GM23338 (cell line): ENCODE data around the gene PXT1. TPM values are rescaled to one million over a fixed set of nuclear protein-coding genes. Genes with fewer than 3 reads are reported as not detected.

ENCODE experiments used
- ATAC-seq: fragments of 200-7000 bp; cut with Tn5 transposase; 3 replicates; pipeline ENCODE4 v1.9.1; 2020
- DNase-seq: peaks from one replicate; pipeline ENCODE4 v3.0.0-alpha.2; 2015; ENCODE audit warnings: low spot score
- H2AFZ ChIP-seq: fragments of 200-600 bp; sonication (generic); 2 replicates; pipeline ENCODE4 v1.8.0; 2016; ENCODE audit warnings: antibody characterized with exemption, mild to moderate bottlenecking, moderate library complexity
- H3F3A ChIP-seq: fragments of 200-600 bp; sonication (generic); replicated peaks from 2 replicates; pipeline ENCODE4 v1.8.0; 2017; ENCODE audit warnings: antibody characterized with exemption, mixed run types, low read depth
- H3K27ac ChIP-seq: fragments of 200-600 bp; sonication (generic); 2 replicates; pipeline ENCODE4 v1.6.1; 2016; ENCODE audit warnings: low read depth
- H3K27me3 ChIP-seq: fragments of 200-600 bp; sonication (generic); 2 replicates; pipeline ENCODE4 v1.8.0; 2016; ENCODE audit warnings: mild to moderate bottlenecking, mixed run types, moderate library complexity; ENCODE audit not compliant: insufficient read depth
- H3K36me3 ChIP-seq: fragments of 200-600 bp; sonication (generic); 2 replicates; pipeline ENCODE4 v1.8.0; 2016; ENCODE audit warnings: mild to moderate bottlenecking; ENCODE audit not compliant: insufficient read depth
- H3K4me1 ChIP-seq: fragments of 200-600 bp; sonication (generic); 2 replicates; pipeline ENCODE4 v1.8.0; 2016; ENCODE audit warnings: mild to moderate bottlenecking, moderate library complexity; ENCODE audit not compliant: insufficient read depth
- H3K4me2 ChIP-seq: fragments of 200-600 bp; sonication (generic); 2 replicates; pipeline ENCODE4 v1.7.1; 2017; ENCODE audit warnings: mixed run types
- H3K4me3 ChIP-seq: fragments of 200-600 bp; sonication (generic); 2 replicates; pipeline ENCODE4 v1.6.1; 2016; ENCODE audit warnings: mixed run types
- H3K79me2 ChIP-seq: fragments of 200-600 bp; sonication (generic); replicated peaks from 2 replicates; pipeline ENCODE4 v1.8.0; 2017; ENCODE audit warnings: mild to moderate bottlenecking; ENCODE audit not compliant: insufficient read depth
- H3K9me2 ChIP-seq: fragments of 200-600 bp; sonication (generic); 2 replicates; pipeline ENCODE4 v1.8.0; 2017; ENCODE audit not compliant: insufficient read depth
- H4K20me1 ChIP-seq: fragments of 200-600 bp; sonication (generic); replicated peaks from 2 replicates; pipeline ENCODE4 v1.8.0; 2017; ENCODE audit warnings: mild to moderate bottlenecking; ENCODE audit not compliant: insufficient read depth
- H3K27ac Mint-ChIP-seq: 2 replicates; pipeline ENCODE4 v1.8.0; 2020; ENCODE audit warnings: inconsistent platforms, mild to moderate bottlenecking, moderate library complexity, mixed read lengths
- H3K27me3 Mint-ChIP-seq: 3 replicates; pipeline ENCODE4 v1.8.0; 2022; ENCODE audit warnings: low read depth, mild to moderate bottlenecking, moderate library complexity, mixed read lengths, inconsistent platforms; ENCODE audit not compliant: insufficient read depth, poor library complexity
- H3K36me3 Mint-ChIP-seq: 3 replicates; pipeline ENCODE4 v1.8.0; 2021; ENCODE audit warnings: low read depth, mild to moderate bottlenecking, inconsistent platforms, moderate library complexity, mixed read lengths
- H3K4me1 Mint-ChIP-seq: 3 replicates; pipeline ENCODE4 v1.8.0; 2020; ENCODE audit warnings: mild to moderate bottlenecking, inconsistent platforms, mixed read lengths
- H3K4me3 Mint-ChIP-seq: 3 replicates; pipeline ENCODE4 v1.8.0; 2021; ENCODE audit warnings: moderate library complexity, mild to moderate bottlenecking, inconsistent platforms, mixed read lengths
- H3K9me3 Mint-ChIP-seq: 3 replicates; pipeline ENCODE4 v1.8.0; 2020; ENCODE audit warnings: moderate library complexity, mild to moderate bottlenecking, inconsistent platforms, mixed read lengths
- CREB1 ChIP-seq: fragments of 250-450 bp; sonication (Bioruptor Pico); IDR thresholded peaks from 2 replicates; pipeline ENCODE4 v1.5.0; 2020; ENCODE audit warnings: low read depth, mild to moderate bottlenecking, moderate library complexity
- ETS1 ChIP-seq: IDR thresholded peaks from 2 replicates; pipeline ENCODE4 v1.6.1; 2016; ENCODE audit warnings: antibody characterized with exemption
- EZH2 ChIP-seq: fragments of 200-600 bp; sonication (generic); IDR thresholded peaks from one replicate; pipeline ENCODE4 v1.8.0; 2017; ENCODE audit warnings: antibody characterized with exemption, mild to moderate bottlenecking, low read depth; ENCODE audit not compliant: unreplicated experiment
- EZH2phosphoT487 ChIP-seq: fragments of 200-600 bp; sonication (generic); IDR thresholded peaks from one replicate; pipeline ENCODE4 v1.8.1; 2018; ENCODE audit warnings: antibody characterized with exemption; ENCODE audit not compliant: unreplicated experiment
- JUNB ChIP-seq: IDR thresholded peaks from one replicate; pipeline ENCODE4 v1.6.1; 2016; ENCODE audit warnings: antibody characterized with exemption; ENCODE audit not compliant: unreplicated experiment
- NANOG ChIP-seq: IDR thresholded peaks from 2 replicates; pipeline ENCODE4 v1.6.1; 2016; ENCODE audit warnings: antibody characterized with exemption, borderline replicate concordance
- POLR2AphosphoS5 ChIP-seq: IDR thresholded peaks from 2 replicates; pipeline ENCODE4 v1.6.1; 2016; ENCODE audit warnings: antibody characterized with exemption, low read depth
- STAT1 ChIP-seq: IDR thresholded peaks from one replicate; pipeline ENCODE4 v1.6.1; 2016; ENCODE audit warnings: antibody characterized with exemption; ENCODE audit not compliant: unreplicated experiment
- ZNF114 ChIP-seq: fragments of 250-450 bp; sonication (Bioruptor Pico); IDR thresholded peaks from 2 replicates; pipeline ENCODE4 v1.5.0; 2020; ENCODE audit warnings: mild to moderate bottlenecking, moderate library complexity
- ZNF331 ChIP-seq: fragments of 250-450 bp; sonication (Bioruptor Pico); IDR thresholded peaks from 2 replicates; pipeline ENCODE4 v1.5.0; 2020; ENCODE audit warnings: low read depth, mild to moderate bottlenecking, moderate library complexity
- ZNF462 ChIP-seq: fragments of 250-450 bp; sonication (Bioruptor Pico); IDR thresholded peaks from 2 replicates; pipeline ENCODE4 v1.5.0; 2020; ENCODE audit warnings: mild to moderate bottlenecking, moderate library complexity
- polyA plus RNA-seq: library from polyadenylated mRNA; unstranded; fragments of >200 nt; fragmentation: Nextera tagmentation; extraction: Ambion mirVana; gene quantifications from 2 replicates; pipeline ENCODE4 v1.2.1, GENCODE V29; 2016
- total RNA-seq: library from RNA; depleted of rRNA; stranded (reverse); fragments of >200 nt; shearing (Covaris generic); gene quantifications from 2 replicates; pipeline ENCODE4 v1.2.3, GENCODE V29; 2014

Gene PXT1
- total and polyA plus RNA-seq, 2 experiments from 2014 or later = 0.14 TPM; not detected in 1

- no peaks in the 10 kb centered on the region for H3K79me2 ChIP-seq
- no peaks in the 10 kb centered on the region for H3K36me3 ChIP-seq
- no peak overlapping the region for H3K27ac ChIP-seq
- no peaks in the 10 kb centered on the region for H3K9me2 ChIP-seq
- TF ChIP-seq POLR2AphosphoS5 = no peak
- DNase-seq (peak; percentile 76), ATAC-seq (peak; percentile 71)
- Mint-ChIP-seq H3K27me3 (peaks cover 10% of the 10 kb centered on the region), H3K4me1 (peaks cover 5% of the 10 kb centered on the region), H3K9me3 (no peaks in the 10 kb centered on the region), H3K4me3 (no peak overlapping the region), H3K36me3 (no peaks in the 10 kb centered on the region), H3K27ac (no peak overlapping the region)
- H2AFZ ChIP-seq = peak overlapping the region; percentile 79
- H3K4me1 ChIP-seq = no peaks in the 10 kb centered on the region; the same call in 1 of the 2 replicates
- no peak overlapping the region for H3K4me2 ChIP-seq
- H3K4me3 ChIP-seq = no peak overlapping the region
- no peaks in the 10 kb centered on the region for H3K27me3 ChIP-seq
- H3F3A ChIP-seq = no peaks in the 10 kb centered on the region
- no peaks in the 10 kb centered on the region for H4K20me1 ChIP-seq
Observed at GRCh38 chr6:36345681-36346466, 96.8 kb downstream of the PXT1 start.

- ATAC-seq (no peak), DNase-seq (no peak)
- no peaks in the 10 kb centered on the region for H3K36me3 Mint-ChIP-seq
- H3K9me2 ChIP-seq = no peaks in the 10 kb centered on the region
- H3F3A ChIP-seq = 0 out of 2 replicates have a peak, but pooled peaks cover 5% of the 10 kb centered on the region
- H3K4me3 ChIP-seq = no peak overlapping the region
- no peaks in the 10 kb centered on the region for H4K20me1 ChIP-seq
- no peaks in the 10 kb centered on the region for H3K79me2 ChIP-seq
- no peaks in the 10 kb centered on the region; the same call in 1 of the 2 replicates for H3K4me1 ChIP-seq
- H3K27ac Mint-ChIP-seq = no peak overlapping the region
- H3K4me2 ChIP-seq = no peak overlapping the region
- no peaks in the 10 kb centered on the region for H3K36me3 ChIP-seq
- peaks cover 12% of the 10 kb centered on the region for H3K27me3 Mint-ChIP-seq
- no peak overlapping the region for H3K27ac ChIP-seq
- H3K4me1 Mint-ChIP-seq = peaks cover 12% of the 10 kb centered on the region
- no peak overlapping the region for H2AFZ ChIP-seq
- H3K27me3 ChIP-seq = peaks cover 10% of the 10 kb centered on the region
- no peak overlapping the region for H3K4me3 Mint-ChIP-seq
- H3K9me3 Mint-ChIP-seq = no peaks in the 10 kb centered on the region
- TF ChIP-seq CREB1 (CRISPR knock-in tag) (no peak), EZH2 (no peak), ZNF462 (CRISPR knock-in tag) (no peak), EZH2phosphoT487 (no peak), ZNF114 (no peak), ETS1 (no peak), ZNF331 (CRISPR knock-in tag) (no peak), NANOG (no peak), STAT1 (no peak), JUNB (no peak)
Observed at GRCh38 chr6:36343109-36343680, 99.5 kb downstream of the PXT1 start.
